Kidney epithelial cell (primary cell): Measurements from ENCODE around the gene COL1A1. TPM values are rescaled to one million over a fixed set of nuclear protein-coding genes. Genes with fewer than 3 reads are reported as not detected.

Source experiments
- DNase-seq: peaks from one replicate; pipeline ENCODE4 v3.0.0-alpha.2; 2010; ENCODE audit warnings: low read depth
- H3K27me3 ChIP-seq: 2 replicates; pipeline ENCODE4 v1.6.0; 2011; ENCODE audit warnings: low read length; ENCODE audit not compliant: control insufficient read depth, insufficient read depth
- H3K36me3 ChIP-seq: 2 replicates; pipeline ENCODE4 v1.5.1; 2011; ENCODE audit warnings: low read length; ENCODE audit not compliant: control insufficient read depth, insufficient read depth
- H3K4me3 ChIP-seq: 2 replicates; pipeline ENCODE4 v1.5.1; 2011; ENCODE audit warnings: low read depth, mild to moderate bottlenecking, control low read depth, low read length
- total RNA-seq: library from RNA; depleted of rRNA; stranded (reverse); fragments of >200 nt; gene quantifications from 2 replicates; pipeline ENCODE4 v1.2.3, GENCODE V29; 2015
- TF ChIP-seq, protein P1 (sequence below): IDR thresholded peaks from 2 replicates; pipeline ENCODE4 v1.5.1; 2011; ENCODE audit warnings: mild to moderate bottlenecking, moderate library complexity, low read length, control low read depth, inconsistent platforms; ENCODE audit not compliant: insufficient read depth, poor library complexity, severe bottlenecking

COL1A1 gene
- total RNA-seq, 1 donor from 2014 or later, result 139 TPM

DNA sequence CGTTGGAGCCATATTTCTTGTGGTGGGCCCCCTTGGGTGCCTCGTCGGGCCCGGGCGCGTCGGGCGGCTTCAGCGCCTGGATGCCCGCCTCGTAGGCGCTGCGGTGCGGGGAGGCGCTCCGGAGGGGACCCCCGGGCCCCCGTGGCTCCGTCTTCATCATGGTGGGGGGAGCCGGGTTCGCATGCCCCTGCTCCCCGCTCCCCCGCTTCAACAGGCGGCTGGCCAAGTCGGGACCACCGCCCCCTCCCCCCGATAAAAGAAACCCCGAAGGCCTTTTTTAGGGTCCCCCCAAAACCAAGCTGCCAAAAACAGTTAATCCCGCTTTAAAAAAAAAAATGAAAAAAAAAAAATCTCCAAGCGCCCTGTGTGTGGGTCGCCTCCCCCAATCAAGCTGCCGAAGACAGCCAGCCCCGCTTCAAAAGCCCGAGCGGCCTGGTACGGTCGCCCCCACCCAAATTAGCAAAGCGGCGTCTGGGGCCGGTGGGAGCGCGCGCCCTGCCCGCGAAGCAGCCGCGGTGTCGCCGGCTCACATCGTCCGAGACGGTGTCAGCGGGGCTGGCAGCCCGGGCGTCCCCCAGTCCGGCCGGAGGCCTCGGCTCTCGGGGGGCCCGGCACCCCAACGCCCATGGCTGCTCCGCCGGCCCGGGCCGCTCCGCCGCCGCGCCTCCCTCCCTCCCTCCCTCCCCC, 50.9 kb downstream of the COL1A1 start, which contains the start of gene PPP1R9B:
Gene PPP1R9B (minus strand): TSS at position 324 of the 687 bp plus-strand sequence. CDS start 164 bp downstream, at position 160.
- peak within 1 kb of the TSS; percentile 73 for H3K4me3 ChIP-seq
- TF ChIP-seq, protein P1, sequence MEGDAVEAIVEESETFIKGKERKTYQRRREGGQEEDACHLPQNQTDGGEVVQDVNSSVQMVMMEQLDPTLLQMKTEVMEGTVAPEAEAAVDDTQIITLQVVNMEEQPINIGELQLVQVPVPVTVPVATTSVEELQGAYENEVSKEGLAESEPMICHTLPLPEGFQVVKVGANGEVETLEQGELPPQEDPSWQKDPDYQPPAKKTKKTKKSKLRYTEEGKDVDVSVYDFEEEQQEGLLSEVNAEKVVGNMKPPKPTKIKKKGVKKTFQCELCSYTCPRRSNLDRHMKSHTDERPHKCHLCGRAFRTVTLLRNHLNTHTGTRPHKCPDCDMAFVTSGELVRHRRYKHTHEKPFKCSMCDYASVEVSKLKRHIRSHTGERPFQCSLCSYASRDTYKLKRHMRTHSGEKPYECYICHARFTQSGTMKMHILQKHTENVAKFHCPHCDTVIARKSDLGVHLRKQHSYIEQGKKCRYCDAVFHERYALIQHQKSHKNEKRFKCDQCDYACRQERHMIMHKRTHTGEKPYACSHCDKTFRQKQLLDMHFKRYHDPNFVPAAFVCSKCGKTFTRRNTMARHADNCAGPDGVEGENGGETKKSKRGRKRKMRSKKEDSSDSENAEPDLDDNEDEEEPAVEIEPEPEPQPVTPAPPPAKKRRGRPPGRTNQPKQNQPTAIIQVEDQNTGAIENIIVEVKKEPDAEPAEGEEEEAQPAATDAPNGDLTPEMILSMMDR, result no peak
- H3K27me3 ChIP-seq, result no peaks in the 10 kb centered on the region
- DNase-seq, result no peak
- H3K36me3 ChIP-seq, result no peaks in the 10 kb centered on the region

DNA sequence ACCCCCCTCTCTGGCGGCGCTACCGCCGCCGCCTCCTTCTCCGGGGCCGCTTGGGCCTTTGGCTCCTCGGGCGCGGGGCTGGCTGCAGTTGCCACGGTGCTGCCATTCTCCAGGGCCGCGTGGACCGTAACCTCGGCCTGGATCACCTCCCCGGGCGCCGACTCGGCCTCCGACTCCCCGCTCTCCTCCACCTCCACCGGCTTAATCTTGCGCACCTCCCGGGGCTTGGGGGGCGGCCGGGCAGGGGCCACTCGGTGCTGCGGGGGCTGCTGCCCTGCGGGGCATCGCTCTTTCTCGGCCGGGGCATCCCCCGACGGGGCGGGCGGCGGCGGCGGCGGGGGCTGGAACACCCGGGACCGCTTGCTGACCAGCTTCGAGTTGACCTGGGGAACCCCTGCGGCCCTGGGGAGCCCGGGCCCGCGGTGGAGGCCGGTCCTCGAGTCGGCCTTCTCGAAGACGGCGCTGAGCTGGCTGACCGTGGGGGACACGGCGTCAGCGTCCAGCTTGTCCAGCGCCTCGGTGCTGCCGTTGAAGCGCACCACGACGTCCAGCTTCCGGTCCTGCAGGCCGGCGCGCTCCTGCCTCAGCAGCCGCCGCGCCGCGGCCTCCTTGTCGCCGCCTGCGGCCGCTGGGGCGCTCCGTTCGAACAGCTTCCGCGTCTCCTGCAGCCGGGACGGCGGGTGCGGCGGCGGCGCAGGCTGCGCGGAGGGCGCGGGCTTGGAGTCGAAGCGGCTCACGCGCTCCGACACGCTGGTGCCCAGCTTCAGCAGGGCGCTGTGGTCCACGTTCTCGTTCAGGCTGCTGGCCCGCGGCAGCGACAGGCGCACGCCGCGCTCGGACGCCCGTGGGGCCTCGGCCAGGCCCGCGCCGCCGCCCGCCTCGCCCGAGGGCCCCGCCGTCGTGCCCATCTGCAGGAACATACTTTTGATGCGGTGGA, 51.7 kb downstream of the COL1A1 start:
- DNase-seq, result no peak
- peak overlapping the region; percentile 73 for H3K4me3 ChIP-seq
- H3K27me3 ChIP-seq, result no peaks in the 10 kb centered on the region
- no peaks in the 10 kb centered on the region for H3K36me3 ChIP-seq
- TF ChIP-seq, protein P1, result no peak

DNA sequence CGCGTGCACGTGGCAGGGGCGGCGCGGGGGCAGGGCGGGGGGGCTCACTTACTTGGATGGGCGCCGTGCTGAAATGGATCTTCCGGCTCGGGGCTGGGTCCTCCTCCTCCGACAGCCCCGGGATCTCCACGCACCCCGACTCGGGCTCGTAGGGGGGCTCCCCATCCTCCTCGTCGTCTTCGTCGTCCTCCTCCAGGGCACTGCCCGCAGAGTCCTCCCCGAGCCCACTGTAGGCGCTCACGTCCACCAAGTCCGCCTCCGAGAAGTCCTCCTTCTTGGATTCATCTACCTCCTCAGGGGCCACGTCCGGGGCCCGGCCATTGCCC, 52.4 kb downstream of the COL1A1 start:
- Histone ChIP-seq H3K36me3 (no peaks in the 10 kb centered on the region), H3K27me3 (no peaks in the 10 kb centered on the region), H3K4me3 (peak overlapping the region; percentile 73)
- no peak for DNase-seq
- TF ChIP-seq, protein P1, result no peak

DNA sequence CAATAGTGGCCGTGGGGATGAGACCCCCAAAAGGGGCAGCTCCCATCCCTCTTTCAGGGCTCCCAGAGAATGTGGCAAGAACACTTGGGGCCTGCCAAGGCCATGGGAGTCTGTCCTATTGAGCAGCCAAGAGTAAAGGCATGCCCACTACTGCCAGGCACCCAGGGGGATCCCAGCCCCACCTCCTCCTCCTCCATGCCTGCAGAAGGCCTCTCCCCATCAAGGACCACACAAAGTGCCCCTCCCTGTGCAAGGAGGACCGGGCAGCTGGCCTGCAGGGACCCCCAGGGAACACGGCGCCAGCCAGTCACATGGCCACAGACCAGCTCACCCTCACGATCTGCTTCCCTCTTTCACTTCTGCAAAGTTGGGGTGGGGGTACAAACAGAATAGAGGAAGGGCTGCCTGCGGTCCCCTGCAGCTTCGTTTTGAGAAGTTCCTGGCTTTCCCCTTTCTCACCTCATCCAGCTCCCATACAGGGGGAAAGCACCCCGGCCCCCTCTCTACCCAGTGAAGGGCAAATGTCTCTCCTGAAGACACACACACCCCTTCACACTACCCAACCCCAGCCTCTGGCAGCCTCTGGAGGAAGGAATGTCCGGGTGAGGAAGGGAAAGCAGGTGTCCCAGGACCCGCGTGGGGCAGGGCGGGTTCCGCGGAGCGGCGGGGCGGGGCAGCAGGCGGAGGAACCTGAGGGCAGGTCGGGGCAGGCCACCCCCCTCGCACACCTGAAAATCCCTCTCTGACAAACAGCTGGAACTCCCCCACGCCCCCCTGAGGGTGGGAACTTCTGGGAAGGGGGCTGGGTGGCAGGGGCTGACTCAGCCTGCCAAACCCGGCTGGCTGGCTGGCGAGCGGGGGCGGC, 53.0 kb downstream of the COL1A1 start:
- TF ChIP-seq, protein P1, result peak; percentile 51
- H3K27me3 ChIP-seq, result no peaks in the 10 kb centered on the region
- H3K36me3 ChIP-seq, result no peaks in the 10 kb centered on the region
- H3K4me3 ChIP-seq, result peak overlapping the region; percentile 73
- no peak for DNase-seq

DNA sequence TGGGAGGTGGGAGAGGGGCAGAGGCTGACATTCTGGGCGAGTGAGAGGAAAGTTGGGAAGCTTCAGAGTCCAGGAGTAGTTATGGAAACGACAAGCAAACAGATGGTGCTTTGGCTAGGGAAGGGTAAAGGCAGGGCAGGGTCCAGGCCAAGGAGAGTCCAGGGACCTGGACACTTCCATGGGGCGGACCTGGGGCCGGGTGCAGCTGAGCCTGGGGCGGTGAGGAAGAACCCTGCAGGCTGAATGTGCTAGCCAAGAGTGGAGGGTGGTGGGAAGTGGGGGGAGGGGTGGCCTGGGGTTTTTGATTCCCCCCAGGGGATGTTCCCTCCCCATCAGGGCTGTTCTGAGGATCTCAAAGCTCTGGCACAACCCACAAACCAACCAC, 53.6 kb downstream of the COL1A1 start:
- H3K27me3 ChIP-seq, result no peaks in the 10 kb centered on the region
- H3K4me3 ChIP-seq, result peak overlapping the region; percentile 73
- TF ChIP-seq, protein P1, result no peak
- no peaks in the 10 kb centered on the region for H3K36me3 ChIP-seq
- no peak for DNase-seq
